GM12878 (cell line): ENCODE results near the gene SSBP3. TPM values are rescaled to one million over a fixed set of nuclear protein-coding genes. Genes with fewer than 3 reads are reported as not detected.

Experiments
- ATAC-seq: fragments of 200-7000 bp; cut with Tn5 transposase; 3 replicates; pipeline ENCODE4 v1.9.1; 2020; ENCODE audit warnings: mild to moderate bottlenecking, moderate library complexity
- BruUV-seq: library from RNA; stranded (reverse); fragments of 400-500 nt; replicated peaks from 2 replicates; lab custom pipeline; 2021; lab: Mats Ljungman, UMichigan
- CTCF ChIA-PET: fragments of 300-600 bp; sonication (Branson Sonifier 250); formaldehyde crosslinking; extraction: SDS; loops from one replicate; lab custom pipeline; 2021; ENCODE audit warnings: inconsistent platforms; lab: Yijun Ruan, JAX
- POLR2A ChIA-PET: fragments of 350-600 bp; formaldehyde crosslinking; extraction: SDS; loops from one replicate; lab custom pipeline; 2021; ENCODE audit warnings: inconsistent platforms; lab: Charles Lee
- RAD21 ChIA-PET: fragments of 300-600 bp; sonication (Branson Sonifier 250); formaldehyde crosslinking; loops from one replicate; lab custom pipeline; 2023; ENCODE audit warnings: antibody characterized with exemption; ENCODE audit not compliant: unreplicated experiment; lab: Charles Lee
- SMC1A ChIA-PET: fragments of 300-600 bp; sonication (Branson Sonifier 250); formaldehyde crosslinking; loops from one replicate; lab custom pipeline; 2023; ENCODE audit not compliant: unreplicated experiment, uncharacterized antibody; lab: Charles Lee
- DNase-seq: peaks from one replicate; pipeline ENCODE4 v3.0.0-alpha.2; 2011; ENCODE audit warnings: low read depth, low spot score
- FAIRE-seq: peaks from 3 replicates; lab custom pipeline; 2011; peaks lifted over from hg19 to GRCh38; lab: Jason Lieb, UNC
- H2AFZ ChIP-seq: 2 replicates; pipeline ENCODE4 v1.6.0; 2011; ENCODE audit warnings: low read depth, low read length, control low read depth; ENCODE audit not compliant: control insufficient read depth
- H3K27ac ChIP-seq: 2 replicates; pipeline ENCODE4 v1.5.1; 2011; ENCODE audit warnings: control low read depth; ENCODE audit not compliant: control insufficient read depth, insufficient read depth
- H3K27me3 ChIP-seq, 2 experiments: replicated peaks in 1 of 2; 2 replicates each; pipeline versions ENCODE4 v1.6.0 to v1.6.1; 2011; ENCODE audit warnings: low read length in 1 of 2; ENCODE audit not compliant: control insufficient read depth in 2 of 2, insufficient read depth in 2 of 2
- H3K36me3 ChIP-seq, 2 experiments: 2 replicates each; pipeline ENCODE4 v1.5.1; 2011; ENCODE audit warnings: low read length in 1 of 2; ENCODE audit not compliant: control insufficient read depth in 2 of 2, insufficient read depth in 2 of 2
- H3K4me1 ChIP-seq: 2 replicates; pipeline ENCODE4 v1.6.1; 2011; ENCODE audit warnings: mild to moderate bottlenecking, low read length, moderate library complexity, mixed read lengths; ENCODE audit not compliant: control insufficient read depth, insufficient read depth
- H3K4me2 ChIP-seq: 2 replicates; pipeline ENCODE4 v1.6.0; 2011; ENCODE audit warnings: control low read depth; ENCODE audit not compliant: control insufficient read depth, insufficient read depth
- H3K4me3 ChIP-seq: fragments of 200-600 bp; sonication (generic); 2 replicates; pipeline ENCODE4 v1.5.1; 2016
- H3K79me2 ChIP-seq: 2 replicates; pipeline ENCODE4 v1.6.0; 2011; ENCODE audit warnings: low read length; ENCODE audit not compliant: control insufficient read depth, insufficient read depth
- H3K9ac ChIP-seq: 2 replicates; pipeline ENCODE4 v1.8.0; 2011; ENCODE audit warnings: low read length, control low read depth, mixed read lengths; ENCODE audit not compliant: control insufficient read depth, insufficient read depth
- H3K9me3 ChIP-seq: replicated peaks from 3 replicates; pipeline ENCODE4 v1.5.1; 2011; ENCODE audit warnings: mild to moderate bottlenecking, low read length; ENCODE audit not compliant: control insufficient read depth, insufficient read depth
- H4K20me1 ChIP-seq: 2 replicates; pipeline ENCODE4 v1.6.0; 2011; ENCODE audit not compliant: control insufficient read depth, insufficient read depth
- FOXK2 ChIP-seq: fragments of 450-650 bp; IDR thresholded peaks from 2 replicates; pipeline ENCODE4 v1.6.1; 2017; ENCODE audit warnings: mild to moderate bottlenecking, moderate library complexity
- IKZF1 ChIP-seq: fragments of 450-650 bp; conservative IDR thresholded peaks from 2 replicates; pipeline ENCODE4 v1.6.1; 2017; ENCODE audit warnings: antibody characterized with exemption, mild to moderate bottlenecking
- MTA3 ChIP-seq: IDR thresholded peaks from 2 replicates; pipeline ENCODE4 v1.6.1; 2012; ENCODE audit warnings: low read length, inconsistent platforms, borderline replicate concordance
- TARDBP ChIP-seq: IDR thresholded peaks from 2 replicates; pipeline ENCODE4 v1.6.1; 2016; ENCODE audit warnings: borderline replicate concordance
- ZZZ3 ChIP-seq: IDR thresholded peaks from 2 replicates; pipeline ENCODE4 v1.6.1; 2011; ENCODE audit warnings: low read depth; ENCODE audit not compliant: control insufficient read depth, insufficient read length
- WGBS: methylation state at CpG from one replicate; pipeline ENCODE4 v1.1.6; 2016; ENCODE audit warnings: low lambda C conversion rate; ENCODE audit not compliant: insufficient replicate concordance, insufficient coverage; ENCODE audit errors: missing lambda C conversion rate; 5-methylcytosine and 5-hydroxymethylcytosine counted together
- in situ Hi-C: fragments of 300-500 bp; cut with MboI; formaldehyde crosslinking; loops from 9 replicates; pipeline ENCODE4 v1.14.3; 2018; ENCODE audit warnings: mixed read lengths
- intact Hi-C: fragments of 100-400 bp; cut with micrococcal nuclease; formaldehyde crosslinking; loops from one replicate; pipeline ENCODE4 v1.14.2; 2022; ENCODE audit not compliant: unreplicated experiment
- polyA plus RNA-seq, 11 experiments: library from polyadenylated mRNA; depleted of rRNA in 4 of 11; unstranded in 6 of 11; stranded (reverse) in 5 of 11; fragments of >200 nt; fragmentation: Nextera tagmentation in 4 of 11; fragmentation: Illumina TruSeq in 1 of 11; extraction: Ambion mirVana in 4 of 11; extraction: Trizol in 1 of 11; gene quantifications; 1 replicate in 1 of 11; 2 replicates in 10 of 11; pipeline versions ENCODE4 v1.2.1 to v1.2.3, GENCODE V29; 2011 to 2016; ENCODE audit warnings: inconsistent platforms in 2 of 11, missing spikeins in 2 of 11, low read depth in 1 of 11
- total RNA-seq, 4 experiments: library from RNA; depleted of rRNA in 3 of 4; stranded (reverse); fragments of >200 nt in 3 of 4; fragmentation: Illumina TruSeq in 1 of 4; extraction: Trizol in 1 of 4; gene quantifications; 2 replicates each; pipeline versions ENCODE4 v1.2.1 to v1.2.3, GENCODE V29; 2013 to 2021
- TF ChIP-seq, protein P1 (sequence below): fragments of 450-650 bp; IDR thresholded peaks from 2 replicates; pipeline ENCODE4 v1.6.1; 2017; ENCODE audit warnings: mild to moderate bottlenecking, low read depth, inconsistent platforms; ENCODE audit not compliant: poor library complexity, severe bottlenecking

SSBP3 gene
- total and polyA plus RNA-seq, 10 of the 15 experiments (the other 5 are each of a cell fraction or from before 2014, with no cell fraction given), result 4.1 to 51.7 (median 17.1) TPM

DNA sequence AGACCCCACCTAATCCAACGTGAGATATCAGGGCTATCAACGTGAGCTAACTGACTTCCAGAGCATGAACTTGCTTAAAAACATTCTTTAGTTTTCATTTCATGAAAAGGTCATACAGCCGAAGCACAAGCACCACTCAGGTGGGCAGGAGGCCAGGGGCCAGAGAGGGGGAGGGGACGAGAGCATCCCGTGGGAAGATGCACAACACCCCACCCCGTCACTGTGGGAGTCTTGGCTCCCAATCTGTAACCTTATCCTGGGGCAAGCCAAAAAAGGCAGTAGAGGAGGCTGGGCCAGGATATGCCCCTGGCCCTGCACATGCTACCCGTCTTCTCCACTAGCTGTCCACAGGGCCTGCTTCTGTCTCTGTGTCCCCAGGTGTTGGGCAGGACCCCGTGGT, 31.4 kb downstream of the SSBP3 start:
- WGBS, result 68% methylated on average over 8 of the region's 8 CpGs
- H3K4me1 ChIP-seq, result peaks cover 77% of the 10 kb centered on the region
- RAD21 ChIA-PET, result interaction anchor here (1.4 to 4.6 kb wide), 2 partner anchors 15 to 32 kb away, joined by 3 to 25 read pairs; partner anchors contain the start of gene SSBP3
- H3K9ac ChIP-seq, result no peak overlapping the region
- in situ Hi-C loops (no loop called here), intact Hi-C loops (no loop called here)
- H4K20me1 ChIP-seq, result no peaks in the 10 kb centered on the region
- TF ChIP-seq FOXK2 (no peak), ZZZ3 (no peak), MTA3 (no peak), IKZF1 (no peak), TARDBP (no peak)
- TF ChIP-seq, protein P1, sequence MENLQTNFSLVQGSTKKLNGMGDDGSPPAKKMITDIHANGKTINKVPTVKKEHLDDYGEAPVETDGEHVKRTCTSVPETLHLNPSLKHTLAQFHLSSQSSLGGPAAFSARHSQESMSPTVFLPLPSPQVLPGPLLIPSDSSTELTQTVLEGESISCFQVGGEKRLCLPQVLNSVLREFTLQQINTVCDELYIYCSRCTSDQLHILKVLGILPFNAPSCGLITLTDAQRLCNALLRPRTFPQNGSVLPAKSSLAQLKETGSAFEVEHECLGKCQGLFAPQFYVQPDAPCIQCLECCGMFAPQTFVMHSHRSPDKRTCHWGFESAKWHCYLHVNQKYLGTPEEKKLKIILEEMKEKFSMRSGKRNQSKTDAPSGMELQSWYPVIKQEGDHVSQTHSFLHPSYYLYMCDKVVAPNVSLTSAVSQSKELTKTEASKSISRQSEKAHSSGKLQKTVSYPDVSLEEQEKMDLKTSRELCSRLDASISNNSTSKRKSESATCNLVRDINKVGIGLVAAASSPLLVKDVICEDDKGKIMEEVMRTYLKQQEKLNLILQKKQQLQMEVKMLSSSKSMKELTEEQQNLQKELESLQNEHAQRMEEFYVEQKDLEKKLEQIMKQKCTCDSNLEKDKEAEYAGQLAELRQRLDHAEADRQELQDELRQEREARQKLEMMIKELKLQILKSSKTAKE, result no peak
- FAIRE-seq (no peak), DNase-seq (no peak), ATAC-seq (no peak)
- no peak overlapping the region for H3K4me3 ChIP-seq
- SMC1A ChIA-PET, result no interaction called here
- peaks cover 65% of the 10 kb centered on the region for H3K79me2 ChIP-seq
- BruUV-seq, result no TSS peak
- POLR2A ChIA-PET, result no interaction called here
- CTCF ChIA-PET, result no interaction called here
- H3K4me2 ChIP-seq, result no peak overlapping the region
- peak overlapping the region; percentile 93 for H3K27ac ChIP-seq
- no peak overlapping the region; the same call in 1 of the 2 replicates for H2AFZ ChIP-seq
- no peaks in the 10 kb centered on the region for H3K9me3 ChIP-seq
- peaks cover 0 to 1% of the 10 kb centered on the region in 2 experiments; a peak in 2 of 4 replicates for H3K36me3 ChIP-seq
- no peaks in the 10 kb centered on the region for H3K27me3 ChIP-seq
